SHP77 treated with DMSO at 0.1 percent for 48 hours (cell line): ENCODE measurements around the gene ATF7.
"Not testable (repeated sequence)": the region's sequence is repeated elsewhere in the genome, so short reads cannot be mapped to it uniquely, and the experiment has no call there.

Experiments
- DNase-seq: peaks from one replicate; lab custom pipeline; 2025; lab: John Stamatoyannopoulos, UW

The ATF7 gene

DNA sequence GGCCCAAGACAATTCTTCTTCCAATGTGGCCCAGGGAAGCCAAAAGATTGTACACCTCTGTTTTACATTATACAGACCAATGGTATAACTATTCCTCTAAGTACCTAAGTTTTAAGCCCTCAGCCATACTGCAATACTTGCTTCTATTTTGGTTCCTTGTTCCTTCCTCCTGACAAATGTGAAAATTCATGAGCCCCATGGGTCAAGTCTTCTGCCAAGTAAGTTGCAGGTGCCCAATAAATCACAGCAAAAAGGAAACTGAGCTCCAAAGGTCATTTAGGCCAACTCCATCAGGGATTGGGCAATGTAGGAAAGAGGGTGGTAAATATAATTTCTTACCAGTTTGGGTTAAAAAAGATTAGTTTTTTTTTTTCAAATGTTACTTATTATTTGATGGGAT lies 61.2 kb downstream of the ATF7 start:
- DNase-seq: no peak

DNA sequence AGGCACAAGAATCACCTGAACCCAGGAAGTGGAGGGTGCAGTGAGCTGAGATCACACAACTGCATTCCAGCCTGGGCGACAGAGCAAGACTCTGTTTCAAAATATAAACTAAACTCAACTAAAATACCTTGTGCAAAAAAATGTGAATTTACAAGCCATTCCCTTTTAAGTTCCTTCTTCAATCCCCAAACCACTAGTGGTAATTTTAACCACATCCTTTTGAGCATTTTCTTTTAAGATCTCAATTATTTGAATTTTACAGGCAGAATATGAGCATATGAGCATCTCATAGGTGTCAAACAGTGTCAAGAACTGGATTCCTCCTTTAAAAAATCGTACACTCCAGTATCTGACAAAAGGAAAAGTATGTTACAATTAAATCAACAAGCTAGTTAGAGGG lies 61.9 kb downstream of the ATF7 start:
- DNase-seq: no peak

DNA sequence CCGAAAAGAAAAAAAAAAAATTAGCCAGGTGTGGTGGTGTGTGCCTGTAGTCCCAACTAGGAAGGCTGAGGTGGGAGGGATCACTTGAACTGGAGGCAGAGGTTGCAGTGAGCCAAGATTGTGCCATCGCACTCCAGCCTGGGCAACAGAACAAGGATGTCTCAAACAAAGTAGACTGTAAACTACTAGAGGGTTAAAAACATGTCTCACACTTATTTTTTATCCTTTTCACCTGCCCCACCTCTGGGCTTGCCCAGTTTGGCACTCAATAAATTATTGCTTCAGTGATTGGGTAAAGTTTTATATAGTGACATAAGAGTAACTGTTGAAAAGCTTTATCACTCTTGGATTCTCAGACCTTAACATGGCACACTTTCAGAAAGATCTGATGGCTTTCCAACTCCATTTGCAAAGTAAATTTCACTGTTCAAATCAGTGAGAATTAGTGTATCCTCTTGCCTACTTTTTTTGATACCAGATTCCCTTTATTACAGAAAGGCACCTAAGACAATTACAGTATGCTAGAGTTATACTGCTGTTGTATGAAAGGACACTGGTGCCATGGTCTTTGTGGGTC lies 62.6 kb downstream of the ATF7 start:
- no peak for DNase-seq

DNA sequence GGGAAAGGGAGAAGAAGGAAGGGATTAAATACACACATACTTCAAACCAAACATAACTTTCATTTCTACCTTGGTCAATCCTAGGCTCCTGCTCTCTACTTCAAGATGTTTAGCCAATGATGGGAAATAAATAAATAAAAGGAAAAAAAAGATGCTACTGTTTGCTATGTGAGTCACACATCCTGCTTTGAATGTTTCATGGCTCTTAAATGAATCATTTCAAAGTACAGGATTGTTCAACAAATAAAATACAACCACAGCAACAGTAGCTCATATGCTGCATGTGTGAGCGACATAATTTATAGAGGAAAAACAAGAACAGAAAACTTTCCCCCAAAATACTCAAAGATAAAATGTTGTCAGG lies 64.6 kb downstream of the ATF7 start:
- DNase-seq: no peak

DNA sequence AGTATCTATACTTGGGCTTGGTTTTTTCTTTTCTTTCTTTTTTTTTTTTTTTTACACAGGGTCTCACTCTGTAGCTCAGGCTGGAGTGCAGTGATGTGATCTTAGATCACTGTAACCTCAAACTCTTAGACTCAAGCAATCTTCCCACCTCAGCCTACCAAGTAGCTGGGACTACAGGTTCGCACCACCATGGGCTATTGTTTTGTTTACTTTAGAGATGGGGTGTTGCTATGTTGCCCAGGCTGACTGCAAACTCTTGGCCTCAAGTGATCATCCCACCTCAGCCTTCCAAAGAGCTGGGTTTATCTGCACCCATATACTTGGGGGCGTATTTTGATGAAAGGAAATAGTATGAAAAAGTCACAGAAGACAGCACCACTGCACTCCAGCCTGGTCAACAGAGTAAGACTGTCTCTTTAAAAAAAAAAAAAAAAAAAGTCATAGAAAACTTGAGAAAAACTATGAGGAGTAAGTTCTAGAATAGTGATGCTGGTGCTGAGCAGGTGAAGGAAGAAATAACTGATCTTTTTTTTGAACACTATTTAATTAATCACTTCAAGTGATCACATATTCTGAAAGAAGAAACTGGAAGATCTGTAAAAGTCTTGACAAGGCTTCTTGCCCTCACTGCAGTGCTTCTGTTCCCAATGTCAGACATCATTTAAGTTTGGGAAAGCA lies 65.1 kb downstream of the ATF7 start:
- no peak for DNase-seq

DNA sequence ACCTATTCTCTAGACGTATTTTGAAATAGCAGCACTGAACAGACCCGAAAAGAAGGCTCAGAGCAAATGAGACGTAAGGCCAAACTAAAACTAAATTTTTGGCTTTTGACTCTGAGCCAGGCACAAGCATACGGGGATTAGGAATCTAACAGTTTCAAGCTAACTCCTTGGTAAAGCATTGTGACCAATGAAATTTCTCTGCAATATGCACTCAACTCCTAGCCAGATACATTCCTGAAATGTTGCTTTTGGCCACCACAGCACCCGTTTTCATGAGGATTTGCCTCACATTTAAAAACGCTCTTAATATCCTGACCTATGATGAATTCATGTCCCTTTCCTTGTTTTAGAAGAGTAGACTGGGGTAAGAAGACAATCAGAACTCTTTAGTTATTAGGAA lies 65.8 kb downstream of the ATF7 start:
- DNase-seq: no peak

DNA sequence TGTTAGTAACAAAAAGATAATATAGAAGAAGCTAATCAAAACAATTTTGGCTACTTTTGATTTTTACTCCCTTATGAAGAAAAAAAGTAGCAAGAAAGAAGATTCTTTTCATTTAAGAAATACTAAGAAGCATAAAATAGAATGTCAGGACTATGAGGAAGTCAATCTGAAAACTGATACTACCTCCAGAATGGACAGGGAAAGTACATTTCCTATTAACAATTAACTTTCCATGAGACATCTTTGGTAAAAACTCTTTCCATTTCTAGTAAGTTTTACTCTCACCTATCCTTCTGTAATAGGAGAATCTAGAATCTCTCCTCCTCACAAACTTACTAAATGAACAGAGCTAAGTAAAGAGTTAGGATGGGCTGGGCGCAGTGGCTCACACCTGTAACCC lies 67.6 kb downstream of the ATF7 start:
- DNase-seq: no peak

DNA sequence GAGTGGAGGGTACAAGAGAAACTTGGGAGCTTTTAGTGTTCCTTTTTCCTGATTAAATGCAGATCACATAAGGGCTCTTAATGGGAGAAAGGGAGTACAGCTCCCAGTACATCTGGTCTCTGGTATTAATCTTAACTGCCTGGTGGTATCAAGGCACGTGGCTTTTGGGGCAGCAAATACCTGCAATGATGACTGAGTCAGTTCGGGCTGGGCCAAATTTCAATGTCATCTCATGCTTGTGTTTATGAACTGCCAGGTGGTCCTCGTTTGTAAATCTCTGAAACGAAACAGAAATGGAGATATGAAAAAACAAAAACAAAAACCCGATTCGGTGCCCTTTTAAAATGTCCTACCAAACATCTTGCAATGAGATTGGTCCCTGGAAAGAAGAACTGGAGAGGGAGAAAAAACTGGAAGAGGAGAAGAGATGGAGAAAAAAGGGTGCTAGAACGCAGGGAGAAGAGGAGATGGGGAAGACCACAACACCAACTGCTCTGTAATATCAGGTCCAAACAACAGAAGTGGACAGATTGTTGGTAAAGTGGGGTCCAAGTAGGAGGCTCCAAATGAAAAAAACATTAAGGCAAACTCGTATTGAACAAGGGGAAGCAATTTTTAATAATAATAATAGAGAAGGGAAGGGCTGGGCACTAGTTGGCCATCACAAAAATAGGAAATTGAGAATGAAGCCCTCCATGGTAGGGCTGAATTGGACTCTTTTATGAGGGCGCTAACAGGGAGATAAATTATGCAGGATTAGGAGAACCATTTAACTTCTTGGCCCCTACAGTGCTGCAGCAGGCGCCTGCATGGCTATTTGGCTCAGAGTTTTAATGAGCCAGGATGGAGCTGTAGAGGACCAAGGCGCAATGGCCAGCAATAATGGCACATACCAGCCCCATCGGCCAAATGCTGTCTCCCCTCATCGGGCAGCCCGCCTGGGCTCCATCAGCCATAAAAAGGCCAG lies 73.5 kb downstream of the ATF7 start:
- DNase-seq: no peak

DNA sequence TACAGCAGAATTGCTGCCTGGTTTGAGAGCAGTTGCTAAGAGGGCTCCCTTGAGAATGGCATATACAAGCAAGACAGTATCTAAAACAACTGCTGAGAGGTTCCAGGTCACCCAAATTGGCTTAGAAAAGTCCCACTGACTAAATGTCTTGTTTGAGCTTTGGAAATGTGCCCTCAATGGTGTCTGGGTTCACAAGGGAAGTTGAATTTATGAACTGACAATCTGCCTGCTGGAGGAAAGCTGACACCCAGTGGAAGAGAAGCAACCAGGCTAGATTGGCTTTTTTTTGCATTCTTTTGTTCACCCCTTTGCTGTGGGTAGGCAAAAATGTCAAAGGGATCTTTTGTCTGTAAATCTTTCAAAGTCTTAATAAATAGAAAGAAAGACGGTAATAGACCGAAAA lies 74.3 kb downstream of the ATF7 start:
- no peak for DNase-seq

DNA sequence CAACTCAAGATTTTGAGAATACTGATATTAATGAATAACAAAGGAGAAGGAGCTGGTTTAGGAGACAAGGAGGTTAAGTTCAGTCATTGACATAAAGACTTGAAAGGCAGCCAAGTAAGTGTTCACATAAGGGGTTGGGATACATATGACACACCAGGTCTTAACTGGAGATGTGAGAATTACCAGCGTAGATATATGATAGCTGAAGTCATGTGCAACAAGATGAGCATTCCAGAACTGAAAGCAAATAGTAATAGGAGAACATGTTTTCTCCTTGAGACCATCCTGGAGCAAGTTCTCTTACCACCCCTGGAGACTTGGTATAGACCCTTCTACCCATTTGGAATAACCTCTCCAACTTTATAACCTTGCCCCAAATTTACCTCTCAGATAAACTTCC lies 75.6 kb downstream of the ATF7 start:
- DNase-seq: no peak

DNA sequence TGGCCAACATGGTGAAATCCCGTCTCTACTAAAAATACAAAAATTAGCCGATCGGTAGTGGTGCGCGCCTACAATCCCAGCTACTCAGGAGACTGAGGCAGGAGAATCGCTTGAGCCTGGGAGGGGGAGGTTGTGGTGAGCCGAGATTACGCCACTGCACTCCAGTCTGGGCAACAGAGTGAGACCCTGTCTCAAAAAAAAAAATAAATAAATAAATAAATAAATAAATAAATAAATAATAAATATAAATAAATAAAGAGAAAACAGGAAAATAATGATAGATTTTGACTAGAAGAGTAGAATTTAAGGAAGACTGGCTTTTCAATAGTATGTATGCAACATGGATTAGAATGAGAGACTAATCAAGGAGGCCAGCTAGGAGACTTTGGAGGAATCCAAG lies 76.1 kb downstream of the ATF7 start:
- not testable (repeated sequence) for DNase-seq

DNA sequence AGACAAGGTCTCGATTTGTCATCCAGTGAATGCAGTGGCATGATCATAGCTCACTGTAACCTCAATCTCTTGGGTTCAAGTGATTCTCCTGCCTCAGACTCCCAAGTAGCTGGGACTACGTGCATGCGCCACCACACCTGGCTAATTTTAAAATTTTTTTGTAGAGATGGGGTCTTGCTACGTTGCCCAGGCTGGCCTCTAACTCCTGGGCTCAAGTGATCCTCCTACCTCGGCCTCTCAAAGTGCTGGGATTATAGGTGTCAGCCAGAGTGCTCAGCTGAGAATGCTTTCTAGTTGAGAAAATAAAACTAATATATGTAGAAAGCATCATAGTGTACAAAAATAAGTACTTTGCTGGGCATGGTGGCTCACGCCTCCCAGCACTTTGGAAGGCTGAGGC lies 77.8 kb downstream of the ATF7 start:
- not testable (repeated sequence) for DNase-seq

DNA sequence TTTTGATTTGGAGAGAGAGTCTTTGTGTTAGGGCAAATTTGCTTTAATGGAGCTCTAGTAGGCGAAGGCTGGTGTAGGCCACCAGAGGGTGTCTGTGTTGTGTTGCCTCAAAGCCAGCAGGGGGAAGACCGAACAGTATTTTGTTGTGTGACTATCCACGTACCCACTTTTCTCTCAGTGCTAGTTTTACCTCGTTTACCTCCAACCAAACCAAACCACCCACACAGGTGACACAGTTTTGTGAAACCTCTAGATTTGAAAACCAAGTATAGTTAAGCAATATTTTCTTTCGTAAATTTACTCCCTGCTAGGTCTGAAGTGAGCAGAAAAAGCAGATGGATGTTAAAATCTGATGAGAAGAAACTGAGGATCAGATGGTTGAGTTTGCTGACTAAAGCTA lies 82.6 kb downstream of the ATF7 start:
- DNase-seq: no peak

DNA sequence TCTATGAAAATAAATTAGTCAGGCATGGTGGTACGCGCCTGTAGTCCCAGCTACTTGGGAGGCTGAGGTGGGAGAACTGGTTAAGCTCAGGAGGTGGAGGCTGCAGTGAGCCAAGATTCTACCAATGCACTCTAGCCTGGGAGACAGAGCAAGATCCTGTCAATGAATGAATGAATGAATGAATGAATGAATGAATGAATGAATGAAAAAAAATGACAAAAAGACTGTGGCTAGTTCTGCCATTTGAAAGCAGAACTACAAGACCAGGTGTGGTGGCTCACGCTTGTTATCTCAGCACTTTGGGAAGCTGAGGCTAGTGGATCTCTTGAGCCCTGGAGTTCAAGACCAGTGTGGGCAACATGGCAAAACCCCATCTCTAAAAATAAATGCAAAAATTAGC lies 86.7 kb downstream of the ATF7 start:
- no peak for DNase-seq

DNA sequence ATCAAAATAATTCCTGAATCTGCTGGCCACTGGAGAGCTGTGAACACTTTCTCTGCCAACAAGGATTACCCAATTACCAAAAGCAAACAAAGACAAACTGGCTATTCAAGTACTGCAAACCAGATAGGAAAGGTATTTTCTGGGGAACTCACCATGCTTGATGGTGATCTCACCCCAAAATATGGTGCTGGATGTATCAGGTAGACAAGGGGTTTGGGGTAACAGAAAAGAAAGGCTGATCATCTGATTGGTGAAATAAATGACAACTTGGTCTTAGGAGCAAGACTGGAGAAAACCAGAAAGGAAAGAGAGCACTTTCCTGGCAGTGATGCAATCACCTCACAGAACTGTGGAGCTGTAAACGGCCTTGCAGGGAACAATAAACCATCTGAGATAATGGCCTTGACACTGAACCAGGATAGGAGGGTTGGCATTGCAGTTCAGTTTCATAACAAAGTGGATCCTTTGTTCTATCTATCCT lies 87.9 kb downstream of the ATF7 start:
- no peak for DNase-seq

DNA sequence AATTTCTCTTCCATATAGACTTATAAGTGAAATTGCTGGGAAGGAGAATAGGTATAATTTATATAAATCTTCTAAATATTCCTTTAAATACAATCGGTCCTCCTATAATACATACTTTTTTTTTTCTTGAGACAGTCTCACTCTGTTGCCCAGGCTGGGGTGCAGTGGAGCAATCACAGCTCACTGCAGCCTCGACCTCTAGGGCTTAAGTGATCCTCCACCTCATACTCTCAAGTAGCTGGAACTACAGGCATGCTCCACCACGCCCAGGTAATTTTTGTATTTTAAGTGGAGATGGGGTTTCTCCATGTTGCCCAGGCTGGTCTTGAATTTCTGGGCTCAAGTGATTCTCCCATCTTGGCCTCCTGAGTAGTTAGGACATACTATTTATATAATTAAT lies 89.2 kb downstream of the ATF7 start:
- no peak for DNase-seq

DNA sequence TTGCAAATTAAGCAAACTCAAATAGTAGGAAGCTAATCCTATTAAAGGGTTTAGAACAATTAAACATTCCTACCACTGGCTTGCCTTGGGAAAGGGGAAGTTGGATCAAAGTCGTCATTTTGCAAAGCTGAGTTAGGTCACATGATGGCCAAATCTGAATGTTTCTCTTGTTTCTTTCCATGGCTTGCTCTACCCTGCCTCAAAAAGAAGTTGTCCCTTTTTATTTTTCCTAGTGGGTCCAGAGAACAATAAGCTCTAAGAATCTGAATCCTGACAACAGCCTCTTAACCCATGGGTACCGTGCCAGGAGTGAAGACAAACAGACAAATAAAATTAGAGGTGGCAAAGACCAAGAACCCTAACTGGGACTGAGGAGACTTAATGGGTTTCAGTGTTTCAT lies 92.7 kb downstream of the ATF7 start:
- DNase-seq: no peak

DNA sequence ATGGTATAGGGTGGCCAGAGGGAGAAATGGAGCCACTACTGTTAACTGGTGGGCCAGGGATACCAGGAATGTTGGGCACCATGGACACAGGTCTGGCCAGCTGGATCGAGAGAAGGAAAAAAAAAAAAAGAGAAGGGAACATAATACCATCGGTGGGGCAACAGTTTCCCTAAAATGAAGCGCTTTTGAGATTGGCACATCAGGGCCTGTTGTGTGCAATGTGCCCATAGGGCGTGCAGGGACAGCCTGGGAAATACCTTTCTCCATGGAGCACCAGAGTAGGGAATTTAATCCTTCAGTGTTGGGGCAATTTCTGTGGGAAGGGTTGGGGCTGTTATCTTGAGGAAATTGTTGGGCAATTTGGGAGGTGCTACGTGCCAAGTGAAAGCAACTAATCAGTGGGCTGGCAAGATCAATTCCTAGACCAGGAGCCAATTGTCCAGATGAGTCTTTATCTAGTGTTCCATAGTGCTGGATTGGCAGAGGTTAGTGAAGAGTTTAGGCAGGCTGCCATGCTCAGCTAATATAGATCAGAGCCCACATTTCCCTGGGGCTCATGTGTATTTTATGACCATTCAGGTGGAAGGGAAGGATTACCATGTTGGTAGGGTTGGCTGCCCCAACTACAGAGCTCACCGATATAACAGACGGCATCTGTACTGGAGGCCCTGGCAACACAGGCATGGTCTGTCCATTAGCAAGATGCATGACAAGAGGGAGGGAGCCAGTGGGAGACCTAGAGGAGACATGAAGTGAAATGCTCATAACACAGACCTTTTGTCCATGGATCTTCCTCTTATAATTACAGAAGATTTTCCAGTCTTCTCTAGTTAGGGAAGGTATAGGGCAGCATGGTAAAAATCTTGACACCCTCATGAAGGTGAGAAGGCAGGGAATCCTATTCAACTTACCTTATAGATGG lies 93.4 kb downstream of the ATF7 start:
- no peak for DNase-seq

DNA sequence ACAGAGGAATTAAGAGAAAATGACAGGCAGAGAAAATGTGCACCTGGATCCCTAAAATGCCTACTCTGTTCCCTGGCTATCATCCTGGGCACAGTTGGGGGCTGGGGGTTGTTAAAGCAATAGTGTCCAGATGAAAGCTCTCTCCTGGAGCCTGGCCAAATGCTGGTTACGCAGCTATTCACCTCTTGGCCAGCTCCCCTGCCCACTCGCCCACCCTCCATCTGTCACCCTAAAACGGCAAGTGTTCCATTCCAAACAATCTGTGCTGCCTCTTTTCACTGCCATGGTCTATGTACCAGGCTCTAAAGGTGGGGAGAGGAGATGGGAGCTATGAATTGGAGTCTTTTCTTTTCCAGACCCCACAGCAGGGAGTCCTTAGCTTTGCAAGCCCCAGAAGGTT lies 94.2 kb downstream of the ATF7 start:
- no peak for DNase-seq

DNA sequence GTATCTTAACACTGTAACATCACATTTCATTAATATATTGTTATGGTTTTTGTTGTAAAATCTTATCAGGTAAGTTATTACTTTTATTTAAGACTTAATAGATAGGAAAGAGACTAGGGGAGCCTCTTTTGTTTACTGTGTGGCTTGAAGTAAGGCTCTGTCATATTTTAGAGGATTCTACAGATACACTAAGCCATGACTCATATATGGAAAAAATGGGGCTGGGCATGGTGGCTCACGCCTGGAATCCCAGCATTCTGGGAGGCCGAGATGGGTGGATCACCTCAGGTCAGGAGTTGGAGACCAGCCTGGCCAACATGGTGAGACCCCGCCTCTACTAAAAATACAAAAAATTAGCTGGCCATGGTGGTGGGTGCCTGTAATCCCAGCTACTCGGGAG lies 95.3 kb downstream of the ATF7 start:
- no peak for DNase-seq

DNA sequence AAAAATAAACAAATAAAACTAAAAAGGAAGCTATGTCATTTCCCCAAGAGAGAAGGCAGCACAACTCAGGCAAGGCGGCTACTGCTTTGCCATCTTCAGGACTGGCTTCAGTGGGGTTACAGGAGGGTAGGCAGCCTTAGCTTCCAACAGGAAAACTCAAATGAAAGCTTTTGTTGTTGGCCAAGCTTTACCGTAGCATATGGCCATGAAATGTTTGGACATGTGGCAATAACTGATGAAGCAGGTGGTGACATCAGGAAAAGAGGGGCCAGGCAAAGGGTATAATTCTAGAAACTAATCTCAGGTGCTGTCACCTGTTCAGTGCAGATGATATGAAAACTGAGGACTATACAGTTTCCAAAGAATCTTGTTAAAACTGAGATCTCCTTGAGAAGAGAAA lies 96.1 kb downstream of the ATF7 start:
- DNase-seq: no peak

DNA sequence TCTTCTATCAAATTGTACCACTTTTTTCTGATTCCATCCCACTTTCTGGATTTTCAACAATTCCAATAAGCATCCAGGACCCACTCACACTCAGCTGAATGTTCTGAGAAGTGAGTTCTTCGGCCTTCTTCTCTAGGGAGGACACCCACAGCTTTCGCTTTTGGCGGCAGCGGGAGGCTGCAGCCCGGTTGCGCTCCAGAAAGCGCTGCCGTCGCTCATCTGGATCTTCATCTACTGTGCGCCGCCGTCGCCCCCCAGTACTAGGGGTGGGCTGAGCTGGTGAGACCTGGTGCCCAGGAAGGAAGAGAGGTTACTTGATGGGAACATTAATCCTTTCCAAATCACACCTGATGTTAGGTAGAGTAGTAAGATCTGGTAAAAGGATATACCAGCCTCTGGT lies 101.7 kb downstream of the ATF7 start:
- no peak for DNase-seq
